GM21447 (cell line): Measurements from ENCODE around the gene SEL1L.
"Not testable (repeated sequence)": the region's sequence is repeated elsewhere in the genome, so short reads cannot be mapped to it uniquely, and the experiment has no call there.

Source experiments
- ATAC-seq: cut with Tn5 transposase; IDR thresholded peaks from one replicate; pipeline ENCODE4 v1.9.1; 2021; ENCODE audit not compliant: unreplicated experiment

Gene SEL1L

DNA sequence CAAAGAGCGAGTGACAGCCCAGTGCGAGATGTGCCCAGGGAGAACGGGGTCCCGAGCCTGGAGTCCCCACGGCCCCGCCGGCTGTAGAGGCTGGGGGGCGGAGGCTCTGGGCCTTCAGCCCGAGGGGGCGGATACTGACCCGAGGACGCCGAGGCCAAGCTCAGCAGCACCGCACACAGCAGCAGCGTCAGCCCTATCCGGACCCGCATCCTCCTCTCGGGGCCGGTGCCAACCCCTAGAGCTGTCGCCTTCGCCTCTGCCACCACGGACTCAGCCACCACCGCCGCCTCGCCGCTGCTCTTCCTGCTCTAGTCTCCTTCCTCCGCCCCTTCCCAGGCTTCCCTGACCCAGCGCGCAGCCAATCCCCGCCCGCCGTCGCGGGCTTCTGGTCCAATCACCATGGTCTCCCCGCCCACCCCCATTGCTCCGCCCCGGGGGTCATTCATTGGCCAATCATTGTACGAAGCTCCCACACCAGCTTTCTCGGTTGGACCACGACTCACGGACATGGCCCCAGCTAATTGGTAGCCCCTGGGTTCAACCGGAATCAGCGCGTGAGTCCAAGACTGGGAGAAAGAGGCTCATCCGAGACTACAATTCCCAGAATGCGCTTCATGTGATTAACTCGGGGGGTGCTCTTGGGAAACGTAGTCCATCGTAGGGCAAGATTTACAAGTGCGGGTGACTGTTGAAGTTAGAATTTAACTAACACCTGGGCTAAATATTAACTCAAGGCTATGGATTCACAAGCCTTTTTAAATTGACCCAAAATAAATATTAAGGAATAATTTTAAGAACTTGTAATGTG is at the start of gene SEL1L:
TSS of gene SEL1L (minus strand) at position 318 of the 808 bp plus-strand sequence. CDS start at position 209, 109 bp downstream.
- peak; percentile 93 for ATAC-seq

GRCh38 chr14:81582420-81582819 is 48.8 kb upstream of the SEL1L start:
- ATAC-seq = no peak

DNA sequence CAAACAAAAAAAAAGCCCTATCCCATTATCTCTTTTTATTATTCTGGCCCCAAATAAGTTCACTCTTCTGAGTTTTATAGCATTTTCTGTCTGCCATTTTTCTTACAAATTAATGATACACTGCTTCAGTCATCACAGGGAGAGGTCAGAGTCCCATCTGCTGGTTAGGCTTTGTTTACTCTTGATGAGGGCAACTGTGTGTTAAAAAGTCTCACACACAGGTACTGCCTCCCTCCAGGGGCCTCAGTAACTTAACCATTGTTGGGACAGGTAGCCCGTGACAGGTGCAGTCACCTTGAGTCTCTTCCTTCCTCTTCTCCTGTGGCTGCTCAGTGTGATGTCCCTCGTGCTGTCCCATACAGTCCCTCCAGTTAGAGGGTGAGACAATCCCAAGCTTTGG is 45.5 kb upstream of the SEL1L start:
- ATAC-seq = no peak

GRCh38 chr14:81571437-81571836 is 37.8 kb upstream of the SEL1L start:
- no peak for ATAC-seq

- no peak for ATAC-seq
Measured at GRCh38 chr14:81567302-81567701, 33.6 kb upstream of the SEL1L start.

DNA sequence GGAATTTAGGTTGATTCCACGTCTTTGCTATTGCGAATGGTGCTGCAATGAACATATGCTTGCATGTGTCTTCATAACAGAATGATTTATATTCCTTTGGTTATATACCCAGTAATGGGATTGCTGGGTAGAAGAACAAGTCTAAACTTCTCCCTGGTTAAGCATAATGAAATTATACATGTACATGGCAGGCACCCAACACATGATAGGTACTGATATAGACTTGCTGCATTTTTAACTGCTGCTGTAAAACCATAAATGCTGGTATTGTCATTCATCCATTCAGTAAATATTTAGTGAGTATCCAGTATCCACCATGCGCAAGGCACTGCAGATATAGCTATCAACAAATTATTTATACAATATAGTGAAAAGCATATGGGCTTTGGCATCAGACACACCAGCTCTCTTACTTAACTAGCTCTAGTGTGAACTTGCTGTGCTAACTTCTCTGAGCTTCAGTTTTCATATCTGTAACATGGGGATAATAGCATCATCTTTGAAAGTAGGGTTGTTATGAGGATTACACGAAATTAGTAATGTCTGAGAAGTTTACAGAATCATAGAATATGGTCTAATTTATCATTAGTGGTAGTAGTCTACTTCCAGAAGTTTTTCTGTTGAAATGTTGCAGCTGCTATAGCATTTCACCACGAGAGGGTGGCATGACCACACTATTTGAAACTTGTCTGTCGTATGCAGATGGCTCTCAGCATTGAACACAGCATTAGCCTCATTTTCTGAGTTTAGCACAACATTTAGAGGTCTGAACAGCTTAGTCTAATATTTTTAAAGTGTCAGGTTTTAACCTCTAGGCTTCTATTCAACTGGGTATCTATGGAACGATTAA is 32.0 kb upstream of the SEL1L start:
- peak; percentile 86 for ATAC-seq

DNA sequence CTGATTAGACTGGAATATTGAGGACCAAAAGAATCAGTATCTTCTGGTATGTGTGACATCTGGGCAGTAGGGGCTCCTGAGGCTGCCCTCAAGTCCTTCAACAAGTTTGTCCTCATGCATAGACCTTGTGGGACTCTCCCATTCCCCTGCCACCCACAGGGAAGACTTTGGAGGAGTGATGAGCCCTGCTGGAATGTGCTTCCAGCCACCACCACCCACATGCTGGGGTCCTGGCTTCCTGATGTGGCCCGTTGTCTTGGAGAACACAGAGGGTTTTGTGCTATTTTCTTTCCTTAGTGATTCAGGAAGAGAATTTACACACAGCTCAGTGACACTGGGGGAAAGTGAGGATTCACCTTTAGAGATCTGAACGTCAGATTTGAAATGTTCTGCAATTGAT is 29.2 kb upstream of the SEL1L start:
- ATAC-seq = no peak

GRCh38 chr14:81561084-81561775 is 27.6 kb upstream of the SEL1L start:
- ATAC-seq = no peak

- no peak for ATAC-seq
Measured at GRCh38 chr14:81559385-81559784, 25.7 kb upstream of the SEL1L start.

DNA sequence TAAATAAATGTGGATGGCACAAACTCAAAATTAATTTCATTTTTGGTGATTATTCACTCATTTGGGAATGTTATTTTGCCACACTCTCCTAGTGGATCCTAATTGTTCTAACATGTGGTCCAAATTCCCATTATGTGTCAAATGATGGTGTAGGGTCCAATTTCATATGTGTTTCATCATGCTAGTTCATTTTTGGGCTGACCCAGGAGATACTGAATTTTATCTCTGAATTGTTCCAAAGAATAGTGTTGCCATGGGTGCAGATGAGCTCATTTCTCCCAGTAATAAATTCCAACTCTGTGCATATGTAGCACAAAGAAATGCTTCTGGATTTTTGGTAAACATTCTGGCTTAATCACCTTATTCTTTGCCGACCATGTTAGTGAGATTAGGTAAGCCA is 23.5 kb upstream of the SEL1L start:
- ATAC-seq = no peak

DNA sequence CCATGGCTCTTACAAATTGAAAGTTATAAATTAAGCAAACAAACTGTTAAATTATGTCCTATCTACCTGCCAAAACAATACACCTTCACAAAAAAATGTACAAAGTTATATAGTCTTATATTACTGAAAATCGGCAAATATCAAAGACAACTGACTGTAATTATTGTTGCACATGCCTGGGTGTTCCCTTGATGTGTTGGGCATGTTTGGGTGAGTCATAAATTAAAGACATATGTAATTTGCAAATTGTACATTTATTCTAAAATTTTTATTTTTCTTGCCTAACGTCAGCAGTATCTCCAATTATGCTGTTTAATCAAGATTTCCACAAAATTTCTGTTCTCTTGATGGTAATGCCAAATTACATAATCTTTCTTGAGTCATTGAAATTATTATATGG is 22.0 kb upstream of the SEL1L start:
- no peak for ATAC-seq

DNA sequence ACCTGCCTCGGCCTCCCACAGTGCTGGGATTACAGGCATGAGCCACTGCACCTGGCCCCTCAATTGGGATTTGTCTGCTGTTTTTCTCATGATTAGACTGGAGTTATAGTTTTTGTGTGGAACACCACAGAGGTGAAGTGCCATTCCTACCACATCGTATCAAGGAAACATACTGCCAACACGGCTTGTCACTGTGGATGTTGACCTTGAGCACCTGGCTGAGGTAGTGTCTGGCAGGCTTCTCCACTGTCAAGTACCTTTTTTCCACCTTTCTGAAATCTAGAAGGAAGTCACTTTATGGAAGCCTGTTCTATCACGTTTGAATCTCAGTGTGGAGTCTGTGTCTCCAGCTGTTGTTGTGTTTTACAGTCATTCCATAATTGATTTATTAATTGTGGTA is 21.4 kb upstream of the SEL1L start:
- ATAC-seq = no peak

DNA sequence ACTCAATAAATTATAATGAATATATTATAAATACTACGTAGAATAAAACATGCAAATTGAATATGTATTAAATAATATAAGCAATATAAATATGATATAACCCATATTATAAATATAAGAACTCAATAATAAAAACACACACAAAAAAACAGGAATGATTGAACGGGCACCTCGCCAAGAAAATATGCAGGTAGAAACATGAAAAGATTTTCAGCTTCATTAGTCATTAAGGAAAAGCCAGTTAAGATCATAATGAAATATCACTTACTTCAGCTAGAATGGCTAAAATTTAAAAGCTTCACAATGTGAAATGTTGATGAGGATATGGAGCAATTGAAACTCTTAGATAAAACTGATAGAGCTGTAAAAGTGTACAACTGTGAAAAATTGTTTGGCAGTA is 17.8 kb upstream of the SEL1L start:
- no peak for ATAC-seq

- peak; percentile 96 for ATAC-seq
Measured at GRCh38 chr14:81550001-81550637, 16.5 kb upstream of the SEL1L start.

DNA sequence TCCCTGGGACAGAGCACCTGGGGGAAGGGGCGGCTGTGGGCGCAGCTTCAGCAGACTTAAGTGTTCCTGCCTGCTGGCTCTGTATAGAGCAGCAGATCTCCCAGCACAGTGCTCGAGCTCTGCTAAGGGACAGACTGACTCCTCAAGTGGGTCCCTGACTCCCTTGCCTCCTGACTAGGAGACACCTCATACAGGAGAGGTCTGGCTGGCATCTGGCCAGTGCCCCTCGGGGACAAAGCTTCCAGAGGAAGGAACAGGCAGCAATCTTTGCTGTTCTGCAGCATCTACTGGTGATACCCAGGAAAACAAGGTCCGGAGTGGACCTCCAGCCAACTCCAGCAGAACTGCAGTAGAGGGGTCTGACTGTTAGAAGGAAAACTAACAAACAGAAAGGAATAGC is 7.6 kb upstream of the SEL1L start:
- not testable (repeated sequence) for ATAC-seq

- no peak for ATAC-seq
Measured at GRCh38 chr14:81537193-81537592, 3.5 kb upstream of the SEL1L start.

- ATAC-seq = no peak
Measured at GRCh38 chr14:81536241-81536771, 2.7 kb upstream of the SEL1L start.

- ATAC-seq = no peak
Measured at GRCh38 chr14:81535396-81536164, 1.9 kb upstream of the SEL1L start.

DNA sequence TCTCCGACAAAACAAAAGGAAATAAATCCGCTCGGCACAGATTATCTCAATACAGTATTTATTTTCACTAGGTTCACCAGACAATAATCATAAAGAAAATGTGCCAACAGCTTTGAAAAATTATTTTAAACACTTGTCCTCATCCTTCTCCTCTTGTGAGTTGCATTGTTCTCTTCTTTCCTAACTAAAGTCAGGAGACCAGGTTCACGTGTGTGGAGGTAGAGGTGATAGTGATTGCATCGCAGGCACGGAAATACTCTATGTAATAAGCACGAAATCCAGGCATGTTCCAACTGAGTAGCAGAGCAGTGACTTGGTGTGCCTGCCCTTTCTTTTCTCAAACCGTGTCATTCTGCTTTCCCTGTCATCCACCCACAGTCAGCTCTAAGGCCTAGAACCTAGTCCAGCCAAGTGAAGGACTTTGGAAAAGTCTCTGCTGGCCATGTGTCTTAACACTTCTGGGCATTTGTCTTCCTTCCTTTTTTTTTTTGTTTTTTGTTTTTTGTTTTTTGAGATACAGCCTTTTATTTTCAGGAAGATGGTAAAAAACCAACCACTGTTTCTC is 939 bp upstream of the SEL1L start:
- no peak for ATAC-seq

DNA sequence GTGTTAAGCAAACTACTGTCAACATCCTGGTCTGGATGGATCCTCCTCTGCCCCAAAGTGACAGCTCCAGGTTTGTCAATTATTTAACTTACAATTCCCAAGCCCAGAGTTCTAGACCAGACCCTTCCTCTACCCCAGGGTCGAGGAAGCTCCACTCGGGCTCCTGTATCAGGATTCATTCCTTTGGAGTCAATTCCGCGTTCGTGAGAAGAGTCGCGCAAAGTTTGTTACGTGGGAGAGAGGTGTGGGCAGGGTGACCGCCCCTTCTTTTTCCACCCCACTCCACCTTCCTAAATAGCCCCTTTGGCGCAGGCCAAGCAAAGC is 479 bp downstream of the SEL1L start:
- no peak for ATAC-seq
